HG03175 (cell line): Measurements from ENCODE around the gene NKAP.
"Not testable (repeated sequence)": the region's sequence is repeated elsewhere in the genome, so short reads cannot be mapped to it uniquely, and the experiment has no call there.

Experiments
- ATAC-seq: cut with Tn5 transposase; IDR thresholded peaks from one replicate; pipeline ENCODE4 v1.9.1; 2021; ENCODE audit warnings: mild to moderate bottlenecking, moderate library complexity; ENCODE audit not compliant: unreplicated experiment

The NKAP gene

GRCh38 chrX:119943185-119943988 is at the start of gene NKAP:
Gene NKAP, minus strand, starts transcription at chrX:119943751. Its CDS starts 146 bp downstream, at chrX:119943605.
- ATAC-seq = peak; percentile 83

GRCh38 chrX:119991005-119991787 is 47.6 kb upstream of the NKAP start:
- ATAC-seq = no peak

- no peak for ATAC-seq
These were observed 47.0 kb upstream of the NKAP start for GRCh38 chrX:119990556-119991004.

DNA sequence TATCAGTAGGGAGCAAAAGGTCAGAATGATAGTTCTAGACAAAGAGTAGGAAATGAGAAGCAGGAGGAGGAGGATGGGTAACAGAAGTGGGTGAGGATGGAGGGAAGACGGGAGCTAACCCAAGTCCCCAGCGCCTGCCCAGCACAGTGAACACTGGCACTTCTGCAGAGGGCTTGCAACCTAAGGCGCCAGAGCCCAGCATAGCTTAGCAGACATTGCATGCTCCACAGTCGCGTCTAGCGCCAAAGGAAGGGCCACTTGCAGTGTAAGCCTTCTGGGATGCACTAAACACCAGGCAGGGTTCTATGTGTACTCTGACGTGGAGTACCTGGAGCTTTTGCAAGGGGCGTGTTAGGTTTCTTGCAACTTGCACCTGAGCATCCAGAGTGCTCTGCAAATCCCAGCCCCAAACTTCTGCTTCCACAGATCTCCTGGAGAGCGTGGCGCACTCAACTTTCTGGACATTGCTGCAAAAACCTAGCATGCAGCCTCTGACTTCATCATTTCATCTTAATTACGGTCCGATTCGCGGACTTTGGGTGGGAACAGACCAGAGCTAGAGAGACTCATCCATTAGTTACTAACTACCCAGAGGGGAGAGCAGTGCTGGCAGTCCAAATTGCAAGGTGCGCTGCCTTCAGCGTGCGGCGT is 46.5 kb upstream of the NKAP start:
- no peak for ATAC-seq

DNA sequence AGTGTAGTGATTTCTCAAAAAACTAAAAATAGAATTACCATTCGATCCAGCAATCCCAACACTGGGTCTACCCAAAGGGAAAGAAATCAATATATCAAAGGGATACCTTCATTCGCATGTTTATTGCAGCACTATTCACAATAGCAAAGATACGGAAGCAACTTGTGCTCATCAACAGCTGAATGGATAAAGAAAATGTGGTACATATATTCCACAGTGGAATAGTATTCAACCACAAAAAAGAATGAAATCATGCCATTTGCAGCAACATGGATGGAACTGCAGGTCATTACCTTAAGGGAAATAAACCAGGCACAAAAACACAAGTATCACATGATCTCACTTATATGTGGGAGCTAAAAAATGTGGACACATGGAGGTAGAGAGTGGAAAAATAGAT is 42.7 kb upstream of the NKAP start:
- no peak for ATAC-seq

- no peak for ATAC-seq
These were observed 41.1 kb upstream of the NKAP start for GRCh38 chrX:119984652-119985051.

- ATAC-seq = no peak
These were observed 39.9 kb upstream of the NKAP start for GRCh38 chrX:119983494-119983893.

- ATAC-seq = no peak
These were observed 38.6 kb upstream of the NKAP start for GRCh38 chrX:119982145-119982544.

- ATAC-seq = no peak
These were observed 37.9 kb upstream of the NKAP start for GRCh38 chrX:119981286-119982070.

- not testable (repeated sequence) for ATAC-seq
These were observed 33.6 kb upstream of the NKAP start for GRCh38 chrX:119977172-119977571.

GRCh38 chrX:119971184-119971583 is 27.6 kb upstream of the NKAP start:
- no peak for ATAC-seq

DNA sequence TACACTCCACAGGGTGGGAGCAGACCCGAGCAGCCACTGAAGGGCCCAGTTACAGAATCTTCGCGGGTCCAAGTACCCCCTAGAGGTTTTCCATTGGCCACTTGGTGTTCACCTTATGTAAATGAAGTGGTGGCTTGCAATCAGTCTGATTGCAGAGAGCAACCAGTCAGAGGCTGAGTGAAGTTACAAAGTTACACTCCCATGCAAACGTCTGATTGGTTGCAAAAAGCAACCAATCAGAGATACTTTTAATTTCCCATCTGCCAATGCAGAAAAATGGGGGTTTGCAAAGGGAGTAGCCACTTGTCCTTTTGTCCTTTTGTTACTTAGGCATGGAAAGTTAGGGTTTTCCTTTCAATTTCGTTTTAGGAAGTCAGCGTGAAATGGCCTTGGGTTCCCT is 27.0 kb upstream of the NKAP start:
- no peak for ATAC-seq

GRCh38 chrX:119966837-119967236 is 23.3 kb upstream of the NKAP start:
- not testable (repeated sequence) for ATAC-seq

- ATAC-seq = no peak
These were observed 17.1 kb upstream of the NKAP start for GRCh38 chrX:119960625-119961024.

DNA sequence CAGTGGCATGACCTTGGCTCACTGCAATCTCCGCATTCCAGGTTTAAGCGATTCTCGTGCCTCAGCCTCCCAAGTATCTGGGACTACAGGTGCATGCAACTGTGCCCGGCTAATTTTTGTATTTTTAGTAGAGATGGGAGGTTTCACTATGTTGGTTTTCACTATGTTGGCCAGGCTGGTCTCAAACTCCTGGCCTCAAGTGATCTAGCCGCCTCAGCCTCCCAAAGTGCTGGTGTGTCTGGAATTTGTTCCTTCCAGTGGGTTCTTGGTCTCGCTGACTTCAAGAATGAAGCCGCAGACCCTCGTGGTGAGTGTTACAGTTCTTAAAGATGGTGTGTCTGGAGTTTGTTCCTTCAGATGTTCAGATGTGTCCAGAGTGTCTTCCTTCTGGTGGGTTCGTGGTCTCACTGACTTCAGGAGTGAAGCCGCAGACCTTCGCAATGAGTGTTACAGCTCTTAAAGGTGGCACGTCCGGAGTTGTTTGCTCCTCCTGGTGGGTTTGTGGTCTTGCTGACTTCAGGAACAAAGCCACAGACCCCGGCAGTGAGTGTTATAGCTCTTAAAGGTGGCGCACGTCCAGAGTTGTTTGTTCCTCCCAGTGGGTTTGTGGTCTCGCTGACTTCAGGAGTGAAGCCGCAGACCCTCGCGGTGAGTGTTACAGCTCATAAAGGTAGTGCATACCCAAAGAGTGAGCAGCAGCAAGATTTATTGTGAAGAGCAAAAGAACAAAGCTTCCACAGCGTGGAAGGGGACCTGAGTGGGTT is 12.4 kb upstream of the NKAP start:
- not testable (repeated sequence) for ATAC-seq

- no peak for ATAC-seq
These were observed 10.8 kb upstream of the NKAP start for GRCh38 chrX:119954374-119954773.

DNA sequence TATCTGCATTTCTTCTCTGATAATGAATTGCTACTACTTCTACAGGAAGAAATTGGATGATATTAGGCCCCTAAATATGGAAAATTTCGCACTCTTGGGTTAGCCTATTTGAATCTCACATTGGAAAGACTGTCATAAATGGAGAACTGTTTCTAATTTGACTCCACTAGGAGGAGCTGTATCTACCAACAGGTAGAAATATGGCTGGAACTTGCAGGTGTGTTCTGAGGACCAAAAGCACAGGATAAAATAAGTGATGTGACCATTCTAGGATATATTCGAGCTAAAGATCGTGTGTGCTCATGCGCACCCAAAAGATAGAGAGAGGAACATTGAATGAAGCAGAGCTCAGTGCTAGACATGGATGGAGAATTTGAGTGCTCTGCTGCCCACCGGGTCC is 4.8 kb upstream of the NKAP start:
- no peak for ATAC-seq

DNA sequence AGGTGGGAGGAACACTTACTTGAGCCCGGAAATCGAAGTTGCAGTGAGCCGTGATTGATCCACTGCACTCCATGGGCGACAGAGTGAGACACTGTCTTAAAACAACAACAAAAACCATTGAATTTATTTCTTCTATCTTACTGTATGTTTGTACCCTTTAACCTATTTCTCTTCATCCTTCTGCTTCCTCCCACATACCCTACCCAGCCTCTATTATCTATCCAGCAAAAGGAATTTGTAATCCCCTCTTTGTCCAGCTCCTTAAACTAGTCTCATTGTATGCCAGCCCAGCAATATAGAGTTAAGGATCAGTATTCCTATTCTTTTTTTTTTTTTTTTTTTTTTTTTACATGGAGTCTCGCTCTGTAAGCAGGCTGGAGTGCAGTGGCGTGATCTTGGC is 1.9 kb upstream of the NKAP start:
- no peak for ATAC-seq

GRCh38 chrX:119942831-119943184 is 743 bp downstream of the NKAP start:
- ATAC-seq = peak; percentile 17

DNA sequence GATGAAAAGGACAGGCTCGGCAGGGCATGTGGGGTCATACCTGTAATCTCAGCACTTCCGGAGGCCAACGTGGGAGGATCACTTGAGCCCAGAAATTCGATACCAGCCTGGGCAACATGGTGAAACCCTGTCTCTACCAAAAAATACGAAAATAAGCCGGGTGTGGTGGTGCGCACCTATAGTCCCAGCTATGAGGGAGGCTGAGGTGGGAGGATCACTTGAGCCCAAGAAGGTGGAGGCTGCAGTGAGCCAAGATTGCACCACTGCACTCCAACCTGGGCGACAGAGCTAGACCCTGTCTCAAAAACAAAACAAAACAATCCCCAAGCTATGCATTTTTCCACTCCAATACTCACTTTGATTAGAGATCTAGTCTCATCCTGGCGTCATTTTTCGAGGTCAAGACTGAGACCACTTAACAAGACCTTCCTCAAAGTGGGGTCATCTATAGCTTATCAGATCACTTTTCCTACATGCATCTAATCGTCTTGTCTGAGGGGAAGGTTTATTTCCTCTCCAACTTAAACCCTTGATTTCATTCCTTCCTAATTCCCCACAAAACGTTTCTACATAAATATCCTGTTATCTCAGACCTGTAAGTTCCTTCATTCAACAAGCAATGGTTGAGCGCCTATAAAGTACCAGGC is 1.3 kb downstream of the NKAP start:
- ATAC-seq = no peak
